SK-N-SH treated with all-trans-retinoic acid at 6 μM for 48 hours (cell line): Measurements from ENCODE around the gene TIAM1.

Experiments
- ATAC-seq: fragments of 200-7000 bp; cut with Tn5 transposase; 3 replicates; pipeline ENCODE4 v1.9.1; 2020; ENCODE audit warnings: mild to moderate bottlenecking, moderate library complexity
- BACH2 ChIP-seq: fragments of 250-450 bp; sonication (Bioruptor Pico); IDR thresholded peaks from 2 replicates; pipeline ENCODE4 v1.9.0; 2021; ENCODE audit warnings: mild to moderate bottlenecking, borderline replicate concordance
- CREB5 ChIP-seq: fragments of 250-450 bp; sonication (Bioruptor Pico); IDR thresholded peaks from 2 replicates; pipeline ENCODE4 v1.5.1; 2020; ENCODE audit warnings: low read depth, mild to moderate bottlenecking, moderate library complexity
- CSDC2 ChIP-seq: fragments of 250-450 bp; sonication (Bioruptor Pico); IDR thresholded peaks from 2 replicates; pipeline ENCODE4 v1.5.0; 2020; ENCODE audit warnings: mild to moderate bottlenecking, moderate library complexity
- CSRNP3 ChIP-seq: fragments of 250-450 bp; sonication (Bioruptor Pico); IDR thresholded peaks from 2 replicates; pipeline ENCODE4 v1.5.1; 2021; ENCODE audit warnings: mild to moderate bottlenecking, moderate library complexity
- ESRRG ChIP-seq: fragments of 250-450 bp; sonication (Bioruptor Pico); IDR thresholded peaks from 2 replicates; pipeline ENCODE4 v1.6.1; 2021; ENCODE audit warnings: mild to moderate bottlenecking
- ISL1 ChIP-seq: fragments of 250-450 bp; sonication (Bioruptor Pico); IDR thresholded peaks from 2 replicates; pipeline ENCODE4 v2.1.2; 2022; ENCODE audit warnings: mild to moderate bottlenecking, moderate library complexity
- OSR1 ChIP-seq: fragments of 250-450 bp; sonication (Bioruptor Pico); IDR thresholded peaks from 2 replicates; pipeline ENCODE4 v1.8.0; 2022; ENCODE audit warnings: moderate library complexity, mild to moderate bottlenecking, inconsistent platforms
- PATZ1 ChIP-seq: fragments of 250-450 bp; sonication (Bioruptor Pico); IDR thresholded peaks from 2 replicates; pipeline ENCODE4 v1.8.0; 2020; ENCODE audit warnings: mild to moderate bottlenecking, moderate library complexity, borderline replicate concordance
- POU6F1 ChIP-seq: fragments of 250-450 bp; sonication (Bioruptor Pico); IDR thresholded peaks from 2 replicates; pipeline ENCODE4 v1.8.0; 2021; ENCODE audit warnings: low read depth, mild to moderate bottlenecking, moderate library complexity, borderline replicate concordance
- PPARA ChIP-seq: fragments of 250-450 bp; sonication (Bioruptor Pico); IDR thresholded peaks from 2 replicates; pipeline ENCODE4 v1.5.0; 2020; ENCODE audit warnings: mild to moderate bottlenecking, borderline replicate concordance
- RARB ChIP-seq: fragments of 250-450 bp; sonication (Bioruptor Pico); IDR thresholded peaks from 2 replicates; pipeline ENCODE4 v1.8.0; 2021; ENCODE audit warnings: mild to moderate bottlenecking, moderate library complexity
- SNAI2 ChIP-seq: fragments of 250-450 bp; sonication (Bioruptor Pico); IDR thresholded peaks from 2 replicates; pipeline ENCODE4 v1.5.0; 2020; ENCODE audit warnings: mild to moderate bottlenecking, moderate library complexity
- TCF4 ChIP-seq: fragments of 250-450 bp; sonication (Bioruptor Pico); IDR thresholded peaks from 2 replicates; pipeline ENCODE4 v1.8.0; 2021; ENCODE audit warnings: mild to moderate bottlenecking, moderate library complexity, borderline replicate concordance
- TOX ChIP-seq: fragments of 250-450 bp; sonication (Bioruptor Pico); IDR thresholded peaks from 2 replicates; pipeline ENCODE4 v1.8.0; 2021; ENCODE audit warnings: mild to moderate bottlenecking, moderate library complexity, borderline replicate concordance
- TSHZ2 ChIP-seq: fragments of 250-450 bp; sonication (Bioruptor Pico); IDR thresholded peaks from 2 replicates; pipeline ENCODE4 v1.5.0; 2020; ENCODE audit warnings: mild to moderate bottlenecking, moderate library complexity
- ZFP30 ChIP-seq: fragments of 450-650 bp; formaldehyde crosslinking; IDR thresholded peaks from 2 replicates; pipeline ENCODE4 v1.5.0; 2022; ENCODE audit warnings: mild to moderate bottlenecking, moderate library complexity
- ZNF565 ChIP-seq: fragments of 450-650 bp; formaldehyde crosslinking; conservative IDR thresholded peaks from 2 replicates; pipeline ENCODE4 v1.5.0; 2020; ENCODE audit warnings: low read depth, mild to moderate bottlenecking, moderate library complexity
- ZNF70 ChIP-seq: fragments of 450-650 bp; formaldehyde crosslinking; IDR thresholded peaks from 2 replicates; pipeline ENCODE4 v1.5.0; 2020; ENCODE audit warnings: mild to moderate bottlenecking, moderate library complexity

The TIAM1 gene

GRCh38 chr21:31143036-31143435 is 201.0 kb downstream of the TIAM1 start:
- TF ChIP-seq TCF4 (CRISPR knock-in tag) (no peak), OSR1 (CRISPR knock-in tag) (no peak), TSHZ2 (no peak), CSDC2 (CRISPR knock-in tag) (no peak), ZNF70 (CRISPR knock-in tag) (no peak), POU6F1 (CRISPR knock-in tag) (no peak), BACH2 (CRISPR knock-in tag) (no peak), ESRRG (CRISPR knock-in tag) (no peak), CREB5 (no peak)
- ATAC-seq, result no peak

GRCh38 chr21:31142600-31142999 is 201.5 kb downstream of the TIAM1 start:
- peak; percentile 61; the same call in 2 of the 3 replicates for ATAC-seq
- TF ChIP-seq TOX (CRISPR knock-in tag), result no peak
- no peak for TF ChIP-seq TCF4 (CRISPR knock-in tag)

- TF ChIP-seq ISL1 (CRISPR knock-in tag) (no peak), CSRNP3 (CRISPR knock-in tag) (no peak), TCF4 (CRISPR knock-in tag) (no peak), ZFP30 (no peak), RARB (CRISPR knock-in tag) (no peak)
- no peak for ATAC-seq
Measured at GRCh38 chr21:31141389-31142000, 202.6 kb downstream of the TIAM1 start.

GRCh38 chr21:31140676-31141075 is 203.4 kb downstream of the TIAM1 start:
- no peak for ATAC-seq
- TF ChIP-seq ZNF565 (CRISPR knock-in tag) (no peak), CREB5 (no peak), POU6F1 (CRISPR knock-in tag) (no peak), PATZ1 (no peak), ZFP30 (no peak), CSRNP3 (CRISPR knock-in tag) (no peak), CSDC2 (CRISPR knock-in tag) (no peak), SNAI2 (CRISPR knock-in tag) (no peak), RARB (CRISPR knock-in tag) (no peak), PPARA (CRISPR knock-in tag) (no peak)
